HS-27A (cell line): ENCODE measurements around the gene SH3PXD2A.
"Not testable (repeated sequence)": the region's sequence is repeated elsewhere in the genome, so short reads cannot be mapped to it uniquely, and the experiment has no call there.

ENCODE experiments used
- DNase-seq: peaks from one replicate; pipeline ENCODE4 v3.0.0-alpha.2; 2012; ENCODE audit warnings: low read depth, missing footprints

SH3PXD2A gene

GRCh38 chr10:103849880-103850571 lies 5.3 kb downstream of the SH3PXD2A start:
- DNase-seq: no peak

- DNase-seq: no peak
These were observed 6.0 kb downstream of the SH3PXD2A start for GRCh38 chr10:103849212-103849877.

GRCh38 chr10:103847909-103848468 lies 7.4 kb downstream of the SH3PXD2A start:
- no peak for DNase-seq

GRCh38 chr10:103847346-103847745 lies 8.0 kb downstream of the SH3PXD2A start:
- DNase-seq: no peak

- DNase-seq: no peak
These were observed 9.4 kb downstream of the SH3PXD2A start for GRCh38 chr10:103845972-103846371.

- DNase-seq: not testable (repeated sequence)
These were observed 10.0 kb downstream of the SH3PXD2A start for GRCh38 chr10:103845346-103845745.

GRCh38 chr10:103843854-103844570 lies 11.4 kb downstream of the SH3PXD2A start:
- no peak for DNase-seq

GRCh38 chr10:103843045-103843444 lies 12.3 kb downstream of the SH3PXD2A start:
- no peak for DNase-seq

- DNase-seq: no peak
These were observed 12.8 kb downstream of the SH3PXD2A start for GRCh38 chr10:103842605-103843004.

GRCh38 chr10:103841519-103841918 lies 13.9 kb downstream of the SH3PXD2A start:
- DNase-seq: no peak

GRCh38 chr10:103840740-103841070 lies 14.7 kb downstream of the SH3PXD2A start:
- DNase-seq: no peak

- DNase-seq: no peak
These were observed 15.3 kb downstream of the SH3PXD2A start for GRCh38 chr10:103839872-103840739.

- no peak for DNase-seq
These were observed 15.9 kb downstream of the SH3PXD2A start for GRCh38 chr10:103839519-103839871.

GRCh38 chr10:103838862-103839518 lies 16.4 kb downstream of the SH3PXD2A start:
- no peak for DNase-seq

GRCh38 chr10:103838070-103838395 lies 17.3 kb downstream of the SH3PXD2A start:
- DNase-seq: no peak

GRCh38 chr10:103837370-103838069 lies 17.9 kb downstream of the SH3PXD2A start:
- DNase-seq: no peak

- DNase-seq: no peak
These were observed 18.5 kb downstream of the SH3PXD2A start for GRCh38 chr10:103836861-103837260.

- no peak for DNase-seq
These were observed 19.1 kb downstream of the SH3PXD2A start for GRCh38 chr10:103836273-103836672.

GRCh38 chr10:103835096-103836050 lies 20.0 kb downstream of the SH3PXD2A start:
- no peak for DNase-seq
